Liver (tissue), 9 donors: Measurements from ENCODE around the gene PFN4. TPM values are rescaled to one million over a fixed set of nuclear protein-coding genes. Genes with fewer than 3 reads are reported as not detected.

Experiments used
- DNase-seq: peaks from one replicate; pipeline ENCODE4 v3.0.0-alpha.2; 2017; ENCODE audit warnings: low spot score
- H3K27ac ChIP-seq, 2 donors: one replicate each; pipeline ENCODE4 v1.7.0; 2013; ENCODE audit warnings: inconsistent platforms in 2 of 2, low read length in 2 of 2, control low read depth in 1 of 2, low read depth in 1 of 2, mild to moderate bottlenecking in 1 of 2
- H3K27me3 ChIP-seq, 4 donors: one replicate each; pipeline versions ENCODE4 v1.6.1 to v1.7.0; 2013; ENCODE audit warnings: low read length in 3 of 4, inconsistent platforms in 1 of 4, mild to moderate bottlenecking in 1 of 4, moderate library complexity in 1 of 4; ENCODE audit not compliant: control insufficient read depth in 4 of 4, insufficient read depth in 4 of 4
- H3K36me3 ChIP-seq, 4 donors: one replicate each; pipeline versions ENCODE4 v1.6.1 to v1.7.0; 2013; ENCODE audit warnings: low read length in 3 of 4, mild to moderate bottlenecking in 3 of 4, low read depth in 1 of 4, moderate library complexity in 1 of 4; ENCODE audit not compliant: control insufficient read depth in 4 of 4, insufficient read depth in 3 of 4
- H3K4me1 ChIP-seq, 4 donors: one replicate each; pipeline versions ENCODE4 v1.6.1 to v1.7.0; 2013; ENCODE audit warnings: low read length in 3 of 4, mild to moderate bottlenecking in 3 of 4, moderate library complexity in 1 of 4; ENCODE audit not compliant: control insufficient read depth in 4 of 4, insufficient read depth in 4 of 4
- H3K4me3 ChIP-seq, 3 donors: one replicate each; pipeline versions ENCODE4 v1.6.1 to v1.7.0; 2013; ENCODE audit warnings: low read length in 3 of 3, control low read depth in 1 of 3, low read depth in 1 of 3, mild to moderate bottlenecking in 1 of 3
- H3K9ac ChIP-seq, 2 donors: one replicate each; pipeline ENCODE4 v1.7.0; 2013; ENCODE audit warnings: low read length in 2 of 2, mild to moderate bottlenecking in 2 of 2, moderate library complexity in 2 of 2, control low read depth in 1 of 2, low read depth in 1 of 2
- H3K9me3 ChIP-seq, 4 donors: one replicate each; pipeline versions ENCODE4 v1.6.1 to v1.7.0; 2013; ENCODE audit warnings: low read length in 3 of 4; ENCODE audit not compliant: control insufficient read depth in 4 of 4
- EGR1 ChIP-seq, 2 donors: IDR thresholded peaks; 2 replicates each; pipeline ENCODE4 v1.6.1; 2016 to 2018; ENCODE audit warnings: antibody characterized with exemption in 2 of 2, low read depth in 2 of 2
- FOXA1 ChIP-seq: IDR thresholded peaks from 2 replicates; pipeline ENCODE4 v1.6.1; 2016; ENCODE audit warnings: antibody characterized with exemption
- FOXA2 ChIP-seq: IDR thresholded peaks from 2 replicates; pipeline ENCODE4 v1.6.1; 2016; ENCODE audit warnings: antibody characterized with exemption
- GABPA ChIP-seq, 2 donors: IDR thresholded peaks in 1 of 2; conservative IDR thresholded peaks in 1 of 2; 2 replicates each; pipeline ENCODE4 v1.6.1; 2016; ENCODE audit warnings: antibody characterized with exemption in 2 of 2, mild to moderate bottlenecking in 1 of 2, moderate library complexity in 1 of 2
- HNF4A ChIP-seq, 2 donors: conservative IDR thresholded peaks; 2 replicates each; pipeline ENCODE4 v1.6.1; 2016; ENCODE audit warnings: antibody characterized with exemption in 2 of 2, mild to moderate bottlenecking in 2 of 2
- HNF4G ChIP-seq: IDR thresholded peaks from 2 replicates; pipeline ENCODE4 v1.6.1; 2016; ENCODE audit warnings: antibody characterized with exemption
- JUND ChIP-seq, 2 donors: IDR thresholded peaks; 2 replicates each; pipeline ENCODE4 v1.6.1; 2016; ENCODE audit warnings: antibody characterized with exemption in 2 of 2
- NR2F2 ChIP-seq: IDR thresholded peaks from 2 replicates; pipeline ENCODE4 v1.6.1; 2016; ENCODE audit warnings: antibody characterized with exemption
- RAD21 ChIP-seq, 2 donors: IDR thresholded peaks; 2 replicates each; pipeline ENCODE4 v1.6.1; 2016; ENCODE audit warnings: antibody characterized with exemption in 2 of 2, mild to moderate bottlenecking in 2 of 2
- RXRA ChIP-seq, 2 donors: IDR thresholded peaks; 2 replicates each; pipeline ENCODE4 v1.6.1; 2017 to 2018; ENCODE audit warnings: antibody characterized with exemption in 2 of 2, mild to moderate bottlenecking in 1 of 2
- SP1 ChIP-seq: IDR thresholded peaks from 2 replicates; pipeline ENCODE4 v1.6.1; 2018; ENCODE audit warnings: antibody characterized with exemption, mild to moderate bottlenecking
- YY1 ChIP-seq: IDR thresholded peaks from 2 replicates; pipeline ENCODE4 v1.6.1; 2016; ENCODE audit warnings: antibody characterized with exemption, mild to moderate bottlenecking
- whole genome bisulfite sequencing: extraction: QIAGEN DNeasy Blood & Tissue Kit; methylation state at CpG from one replicate; pipeline ENCODE4 v1.1.7; 2013; 5-methylcytosine and 5-hydroxymethylcytosine counted together
- polyA plus RNA-seq, 2 donors: library from polyadenylated mRNA; stranded (reverse) in 1 of 2; unstranded in 1 of 2; fragments of 200-250 nt in 1 of 2; fragments of >200 nt in 1 of 2; fragmentation: Nextera tagmentation in 1 of 2; extraction: Ambion mirVana in 1 of 2; gene quantifications; one replicate each; pipeline versions ENCODE4 v1.2.1 to v1.2.3, GENCODE V29; 2013 to 2015
- total RNA-seq, 2 donors: library from RNA; depleted of rRNA; stranded (reverse); fragments of >200 nt; gene quantifications; one replicate each; pipeline ENCODE4 v1.2.3, GENCODE V29; 2014
- TF ChIP-seq, protein P1 (sequence below): IDR thresholded peaks from 2 replicates; pipeline ENCODE4 v1.6.1; 2016; ENCODE audit warnings: antibody characterized with exemption
- TF ChIP-seq, protein P2 (sequence below): fragments of 150-350 bp; IDR thresholded peaks from 2 replicates; pipeline ENCODE4 v1.5.1; 2017; ENCODE audit warnings: improper control_type of control experiment, low read depth, low read length; ENCODE audit not compliant: missing input control
- TF ChIP-seq, protein P3 (sequence below): IDR thresholded peaks from 2 replicates; pipeline ENCODE4 v1.6.1; 2016; ENCODE audit warnings: antibody characterized with exemption
- TF ChIP-seq, protein P4 (sequence below): IDR thresholded peaks from 2 replicates; pipeline ENCODE4 v1.6.1; 2016; ENCODE audit warnings: antibody characterized with exemption
- TF ChIP-seq, protein P5 (sequence below): IDR thresholded peaks from 2 replicates; pipeline ENCODE4 v1.6.1; 2016; ENCODE audit warnings: antibody characterized with exemption, mild to moderate bottlenecking
- donor health status: healthy.
- donor health status: healthy.
- donor health status: healthy.
- donor health status: healthy.
- donor health status: healthy.

The PFN4 gene
- total and polyA plus RNA-seq, 4 donors, result 0.12 to 0.51 (median 0.40) TPM; not detected in 1

DNA sequence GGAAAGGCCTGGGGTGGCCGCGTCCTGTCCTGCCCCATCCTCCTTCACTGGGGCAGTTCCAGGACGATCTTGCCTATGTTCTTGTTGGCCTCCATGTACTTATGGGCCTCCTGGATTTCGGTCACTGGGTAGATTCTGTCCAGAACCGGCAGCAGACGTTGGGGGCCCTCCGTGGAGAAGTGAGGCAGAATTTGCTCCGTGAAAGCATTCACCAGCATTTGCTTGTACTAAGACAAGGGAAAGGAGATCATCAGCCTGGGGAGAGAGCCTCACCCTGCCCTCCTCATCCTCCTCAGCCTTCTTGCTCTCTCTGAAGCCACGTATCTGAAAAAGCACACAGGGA is 45.6 kb downstream of the PFN4 start:
- TF ChIP-seq, protein P1, sequence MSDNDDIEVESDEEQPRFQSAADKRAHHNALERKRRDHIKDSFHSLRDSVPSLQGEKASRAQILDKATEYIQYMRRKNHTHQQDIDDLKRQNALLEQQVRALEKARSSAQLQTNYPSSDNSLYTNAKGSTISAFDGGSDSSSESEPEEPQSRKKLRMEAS, result no peak
- TF ChIP-seq JUND (IDR thresholded peaks at IDR 0.05) (no peak), HNF4A (conservative IDR thresholded peaks at IDR 0.05) (no peak), RAD21 (IDR thresholded peaks at IDR 0.05) (no peak), RXRA (IDR thresholded peaks at IDR 0.05) (no peak), EGR1 (IDR thresholded peaks at IDR 0.05; ENCODE audit: low read depth in 2 of 2) (no peak), FOXA2 (no peak)
- TF ChIP-seq, protein P2, sequence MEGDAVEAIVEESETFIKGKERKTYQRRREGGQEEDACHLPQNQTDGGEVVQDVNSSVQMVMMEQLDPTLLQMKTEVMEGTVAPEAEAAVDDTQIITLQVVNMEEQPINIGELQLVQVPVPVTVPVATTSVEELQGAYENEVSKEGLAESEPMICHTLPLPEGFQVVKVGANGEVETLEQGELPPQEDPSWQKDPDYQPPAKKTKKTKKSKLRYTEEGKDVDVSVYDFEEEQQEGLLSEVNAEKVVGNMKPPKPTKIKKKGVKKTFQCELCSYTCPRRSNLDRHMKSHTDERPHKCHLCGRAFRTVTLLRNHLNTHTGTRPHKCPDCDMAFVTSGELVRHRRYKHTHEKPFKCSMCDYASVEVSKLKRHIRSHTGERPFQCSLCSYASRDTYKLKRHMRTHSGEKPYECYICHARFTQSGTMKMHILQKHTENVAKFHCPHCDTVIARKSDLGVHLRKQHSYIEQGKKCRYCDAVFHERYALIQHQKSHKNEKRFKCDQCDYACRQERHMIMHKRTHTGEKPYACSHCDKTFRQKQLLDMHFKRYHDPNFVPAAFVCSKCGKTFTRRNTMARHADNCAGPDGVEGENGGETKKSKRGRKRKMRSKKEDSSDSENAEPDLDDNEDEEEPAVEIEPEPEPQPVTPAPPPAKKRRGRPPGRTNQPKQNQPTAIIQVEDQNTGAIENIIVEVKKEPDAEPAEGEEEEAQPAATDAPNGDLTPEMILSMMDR, result no peak
- TF ChIP-seq, protein P3, sequence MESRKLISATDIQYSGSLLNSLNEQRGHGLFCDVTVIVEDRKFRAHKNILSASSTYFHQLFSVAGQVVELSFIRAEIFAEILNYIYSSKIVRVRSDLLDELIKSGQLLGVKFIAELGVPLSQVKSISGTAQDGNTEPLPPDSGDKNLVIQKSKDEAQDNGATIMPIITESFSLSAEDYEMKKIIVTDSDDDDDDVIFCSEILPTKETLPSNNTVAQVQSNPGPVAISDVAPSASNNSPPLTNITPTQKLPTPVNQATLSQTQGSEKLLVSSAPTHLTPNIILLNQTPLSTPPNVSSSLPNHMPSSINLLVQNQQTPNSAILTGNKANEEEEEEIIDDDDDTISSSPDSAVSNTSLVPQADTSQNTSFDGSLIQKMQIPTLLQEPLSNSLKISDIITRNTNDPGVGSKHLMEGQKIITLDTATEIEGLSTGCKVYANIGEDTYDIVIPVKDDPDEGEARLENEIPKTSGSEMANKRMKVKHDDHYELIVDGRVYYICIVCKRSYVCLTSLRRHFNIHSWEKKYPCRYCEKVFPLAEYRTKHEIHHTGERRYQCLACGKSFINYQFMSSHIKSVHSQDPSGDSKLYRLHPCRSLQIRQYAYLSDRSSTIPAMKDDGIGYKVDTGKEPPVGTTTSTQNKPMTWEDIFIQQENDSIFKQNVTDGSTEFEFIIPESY, result no peak
- Histone ChIP-seq H3K9ac (no peak overlapping the region), H3K36me3 (peaks cover 0 to 13% (median 8%) of the 10 kb centered on the region in 4 donors), H3K9me3 (no peaks in the 10 kb centered on the region), H3K4me3 (peak overlapping the region in 1 of 3 donors; percentile 55), H3K27me3 (no peaks in the 10 kb centered on the region), H3K27ac (peak overlapping the region; percentile 74 to 86), H3K4me1 (peaks cover 1 to 25% (median 9%) of the 10 kb centered on the region in 4 donors)
- peak; percentile 46 for DNase-seq
- 47% methylated on average over 9 of the region's 9 CpGs for WGBS

DNA sequence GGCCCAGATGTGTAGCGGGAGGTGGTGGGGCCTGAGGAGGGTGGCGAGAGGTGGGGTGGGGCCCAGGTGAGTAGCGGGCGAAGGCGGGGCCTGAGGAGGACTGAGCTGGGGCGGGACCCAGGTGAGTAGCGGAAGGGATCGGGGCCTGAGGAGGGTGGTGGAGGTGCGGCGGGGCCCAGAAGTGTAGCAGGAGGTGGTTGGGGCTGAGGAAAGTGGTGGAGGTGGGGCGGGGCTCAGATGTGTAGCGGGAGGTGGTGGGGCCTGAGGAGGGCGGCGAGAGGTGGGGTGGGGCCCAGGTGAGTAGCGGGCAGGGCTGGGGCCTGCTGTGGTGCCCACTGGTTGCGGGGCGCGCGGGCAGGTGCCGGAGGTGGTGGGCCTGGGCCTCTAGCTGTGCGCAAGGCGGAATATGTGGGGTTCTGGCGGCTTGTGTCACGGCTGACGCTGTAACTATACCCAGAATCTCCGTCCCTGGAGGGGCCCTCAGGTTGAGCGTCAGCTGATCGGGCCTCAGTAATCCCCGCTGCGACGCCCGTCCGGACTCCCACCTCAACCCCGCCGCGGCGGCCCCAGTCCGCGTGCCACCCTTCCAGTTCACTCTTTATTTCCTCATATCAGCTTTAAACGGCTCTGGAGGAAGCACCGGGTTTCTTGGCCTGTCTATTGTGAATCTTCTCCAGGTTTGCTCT is 46.1 kb downstream of the PFN4 start:
- H3K4me1 ChIP-seq, result peaks cover 1 to 22% (median 9%) of the 10 kb centered on the region in 4 donors

More for the DNA sequence above, 46.1 kb downstream of the PFN4 start:
- peak overlapping the region; percentile 55 to 81 (median 55) for H3K4me3 ChIP-seq
- H3K27ac ChIP-seq, result peak overlapping the region; percentile 74 to 86
- DNase-seq, result no peak
- H3K36me3 ChIP-seq, result peaks cover 0 to 18% (median 10%) of the 10 kb centered on the region in 4 donors
- no peak overlapping the region for H3K9ac ChIP-seq
- no peaks in the 10 kb centered on the region for H3K9me3 ChIP-seq
- H3K27me3 ChIP-seq, result no peaks in the 10 kb centered on the region
- TF ChIP-seq, protein P4, sequence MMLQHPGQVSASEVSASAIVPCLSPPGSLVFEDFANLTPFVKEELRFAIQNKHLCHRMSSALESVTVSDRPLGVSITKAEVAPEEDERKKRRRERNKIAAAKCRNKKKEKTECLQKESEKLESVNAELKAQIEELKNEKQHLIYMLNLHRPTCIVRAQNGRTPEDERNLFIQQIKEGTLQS, result no peak
- no peak for TF ChIP-seq YY1
- no peak for TF ChIP-seq NR2F2
- TF ChIP-seq GABPA (IDR thresholded peaks at IDR 0.05 in 1 of 2, conservative IDR thresholded peaks at IDR 0.05 in 1 of 2), result no peak
- TF ChIP-seq, protein P5, sequence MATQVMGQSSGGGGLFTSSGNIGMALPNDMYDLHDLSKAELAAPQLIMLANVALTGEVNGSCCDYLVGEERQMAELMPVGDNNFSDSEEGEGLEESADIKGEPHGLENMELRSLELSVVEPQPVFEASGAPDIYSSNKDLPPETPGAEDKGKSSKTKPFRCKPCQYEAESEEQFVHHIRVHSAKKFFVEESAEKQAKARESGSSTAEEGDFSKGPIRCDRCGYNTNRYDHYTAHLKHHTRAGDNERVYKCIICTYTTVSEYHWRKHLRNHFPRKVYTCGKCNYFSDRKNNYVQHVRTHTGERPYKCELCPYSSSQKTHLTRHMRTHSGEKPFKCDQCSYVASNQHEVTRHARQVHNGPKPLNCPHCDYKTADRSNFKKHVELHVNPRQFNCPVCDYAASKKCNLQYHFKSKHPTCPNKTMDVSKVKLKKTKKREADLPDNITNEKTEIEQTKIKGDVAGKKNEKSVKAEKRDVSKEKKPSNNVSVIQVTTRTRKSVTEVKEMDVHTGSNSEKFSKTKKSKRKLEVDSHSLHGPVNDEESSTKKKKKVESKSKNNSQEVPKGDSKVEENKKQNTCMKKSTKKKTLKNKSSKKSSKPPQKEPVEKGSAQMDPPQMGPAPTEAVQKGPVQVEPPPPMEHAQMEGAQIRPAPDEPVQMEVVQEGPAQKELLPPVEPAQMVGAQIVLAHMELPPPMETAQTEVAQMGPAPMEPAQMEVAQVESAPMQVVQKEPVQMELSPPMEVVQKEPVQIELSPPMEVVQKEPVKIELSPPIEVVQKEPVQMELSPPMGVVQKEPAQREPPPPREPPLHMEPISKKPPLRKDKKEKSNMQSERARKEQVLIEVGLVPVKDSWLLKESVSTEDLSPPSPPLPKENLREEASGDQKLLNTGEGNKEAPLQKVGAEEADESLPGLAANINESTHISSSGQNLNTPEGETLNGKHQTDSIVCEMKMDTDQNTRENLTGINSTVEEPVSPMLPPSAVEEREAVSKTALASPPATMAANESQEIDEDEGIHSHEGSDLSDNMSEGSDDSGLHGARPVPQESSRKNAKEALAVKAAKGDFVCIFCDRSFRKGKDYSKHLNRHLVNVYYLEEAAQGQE, result no peak
- no peak for TF ChIP-seq FOXA1
- TF ChIP-seq EGR1 (IDR thresholded peaks at IDR 0.05; ENCODE audit: low read depth in 2 of 2), result no peak
- TF ChIP-seq HNF4G, result no peak
- TF ChIP-seq, protein P1, result no peak
- TF ChIP-seq, protein P3, result no peak
- no peak for TF ChIP-seq HNF4A (conservative IDR thresholded peaks at IDR 0.05)
- no peak for TF ChIP-seq JUND (IDR thresholded peaks at IDR 0.05)
- TF ChIP-seq RAD21 (IDR thresholded peaks at IDR 0.05), result no peak
- TF ChIP-seq RXRA (IDR thresholded peaks at IDR 0.05), result no peak
- TF ChIP-seq SP1, result no peak
- WGBS, result 11% methylated on average over 41 of the region's 41 CpGs
